Chondrocyte (in vitro differentiated cells): ENCODE results near the gene LRIG3. TPM values are rescaled to one million over a fixed set of nuclear protein-coding genes. Genes with fewer than 3 reads are reported as not detected.

Source experiments
- DNase-seq: peaks from one replicate; pipeline ENCODE4 v3.0.0; 2021; ENCODE audit warnings: mixed read lengths, low spot score
- H3K27ac Mint-ChIP-seq: one replicate; pipeline ENCODE4 v1.8.0; 2021; ENCODE audit warnings: mild to moderate bottlenecking, moderate library complexity, mixed read lengths; ENCODE audit not compliant: unreplicated experiment
- H3K27me3 Mint-ChIP-seq: 2 replicates; pipeline ENCODE4 v1.8.0; 2021; ENCODE audit warnings: low read depth, mixed read lengths
- H3K36me3 Mint-ChIP-seq: 2 replicates; pipeline ENCODE4 v1.8.0; 2021; ENCODE audit warnings: low read depth, mixed read lengths
- H3K4me1 Mint-ChIP-seq: 2 replicates; pipeline ENCODE4 v1.8.0; 2021; ENCODE audit warnings: low read depth, mild to moderate bottlenecking, mixed read lengths
- H3K4me3 Mint-ChIP-seq: one replicate; pipeline ENCODE4 v1.8.0; 2021; ENCODE audit warnings: mild to moderate bottlenecking, moderate library complexity, mixed read lengths; ENCODE audit not compliant: unreplicated experiment
- H3K9me3 Mint-ChIP-seq: 2 replicates; pipeline ENCODE4 v1.8.0; 2021; ENCODE audit warnings: low read depth, mixed read lengths
- CTCF ChIP-seq: fragments of 200-600 bp; sonication (generic); IDR thresholded peaks from 2 replicates; pipeline ENCODE4 v1.5.0; 2021; ENCODE audit warnings: antibody characterized with exemption, mild to moderate bottlenecking, moderate library complexity
- total RNA-seq: library from RNA; stranded (reverse); gene quantifications from 3 replicates; pipeline ENCODE4 v1.2.1, GENCODE V29; 2021

Gene LRIG3
- total RNA-seq, 1 donor from 2014 or later = 85.8 TPM

DNA sequence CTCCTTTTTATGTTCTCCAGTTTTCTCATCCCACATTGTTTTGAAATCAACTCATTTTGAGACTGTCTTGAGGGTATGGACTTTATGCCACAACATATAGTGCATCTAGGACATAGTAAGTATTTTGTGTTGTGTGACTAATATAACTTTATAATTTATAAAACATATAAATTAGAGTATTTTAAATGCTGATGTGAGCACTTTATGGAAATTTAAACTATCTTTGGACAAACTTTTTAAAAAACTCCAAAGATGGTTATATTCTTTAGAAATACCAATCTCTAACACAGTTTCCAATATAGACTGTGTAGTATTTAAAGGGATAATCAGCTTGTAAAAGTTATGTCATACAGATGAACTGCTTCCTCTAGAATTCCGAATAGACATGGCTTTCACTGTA, 87.4 kb downstream of the LRIG3 start:
- Mint-ChIP-seq H3K36me3 (peaks cover 12% of the 10 kb centered on the region), H3K27ac (no peak overlapping the region), H3K4me3 (no peak overlapping the region), H3K9me3 (peaks cover 24% of the 10 kb centered on the region), H3K4me1 (peaks cover 11% of the 10 kb centered on the region), H3K27me3 (no peaks in the 10 kb centered on the region)
- DNase-seq = no peak
- TF ChIP-seq CTCF = no peak
